ENCODE data around the gene ZNF324. TPM values are rescaled to one million over a fixed set of nuclear protein-coding genes. Genes with fewer than 3 reads are reported as not detected.

Gene ZNF324
- total and polyA plus RNA-seq, 9 of the 15 experiments (the other 6 are each of a cell fraction or from before 2014, with no cell fraction given) = 0.92 to 16.4 (median 5.3) TPM

- TF ChIP-seq NONO (IDR thresholded peaks at IDR 0.05; ENCODE audit: low read depth in 2 of 2, low read length in 1 of 2) (peak in 1 of 2 experiments; percentile 86; a peak in 2 of 4 replicates), ZBTB9 (CRISPR knock-in tag; IDR thresholded peaks at IDR 0.05) (peak; percentile 83; the same call in 1 of the 2 replicates), HDAC2 (IDR thresholded peaks at IDR 0.05) (0 out of 2 replicates have a peak, but pooled peaks have one; percentile 38), RCOR1 (IDR thresholded peaks at IDR 0.05; ENCODE audit: borderline replicate concordance in 1 of 2, low read depth in 2 of 2, low read length in 2 of 2) (0 out of 4 replicates have a peak, but pooled peaks of 1 of the 2 experiments have one; percentile 51), NCOA6 (IDR thresholded peaks at IDR 0.05) (peak; percentile 59; the same call in 1 of the 2 replicates), ATF7 (IDR thresholded peaks at IDR 0.05) (peak; percentile 76), NRF1 (conservative IDR thresholded peaks at IDR 0.05 in 1 of 2, IDR thresholded peaks at IDR 0.05 in 1 of 2) (peak; percentile 93 to 95), ZNF707 (CRISPR knock-in tag; conservative IDR thresholded peaks at IDR 0.05) (no peak), GATAD2B (IDR thresholded peaks at IDR 0.05; ENCODE audit: borderline replicate concordance) (peak; percentile 77), ETV5 (CRISPR knock-in tag; IDR thresholded peaks at IDR 0.05; ENCODE audit: low read depth) (peak; percentile 47; the same call in 1 of the 2 replicates), ZBTB33 (CRISPR knock-in tag; IDR thresholded peaks at IDR 0.05) (peak; percentile 89), DEAF1 (CRISPR knock-in tag; IDR thresholded peaks at IDR 0.05) (peak; percentile 46; the same call in 1 of the 2 replicates), STAT5A (IDR thresholded peaks at IDR 0.05; ENCODE audit: borderline replicate concordance, low read length) (no peak), CREB1 (IDR thresholded peaks at IDR 0.05) (peak; percentile 46; the same call in 1 of the 2 replicates), CREB1 (CRISPR knock-in tag; IDR thresholded peaks at IDR 0.05) (peak; percentile 66; the same call in 1 of the 2 replicates), CTCF (IDR thresholded peaks at IDR 0.05 in 2 of 3, conservative IDR thresholded peaks at IDR 0.05 in 1 of 3; ENCODE audit: insufficient read depth in 2 of 3, low read depth in 1 of 3, low read length in 3 of 3) (peak; percentile 85 to 90 (median 90)), SAFB (IDR thresholded peaks at IDR 0.05; ENCODE audit: borderline replicate concordance, low read depth, low read length) (0 out of 2 replicates have a peak, but pooled peaks have one; percentile 38), KDM5B (IDR thresholded peaks at IDR 0.05; ENCODE audit: insufficient replicate concordance, low read depth, low read length) (peak; percentile 71), SPI1 (IDR thresholded peaks at IDR 0.05; ENCODE audit: borderline replicate concordance, low read depth, low read length) (no peak), PCBP1 (IDR thresholded peaks at IDR 0.05; ENCODE audit: low read depth, low read length, poor library complexity, severe bottlenecking) (peak; percentile 31)
Observed at GRCh38 chr19:58513694-58514563, 47.0 kb downstream of the ZNF324 start (continued).

Measured in K562 (cell line).